ENCODE results near the gene F7. TPM values are rescaled to one million over a fixed set of nuclear protein-coding genes. Genes with fewer than 3 reads are reported as not detected.

The F7 gene
- polyA plus RNA-seq, 3 donors from 2014 or later, result 0.77 TPM; not detected in 2

DNA sequence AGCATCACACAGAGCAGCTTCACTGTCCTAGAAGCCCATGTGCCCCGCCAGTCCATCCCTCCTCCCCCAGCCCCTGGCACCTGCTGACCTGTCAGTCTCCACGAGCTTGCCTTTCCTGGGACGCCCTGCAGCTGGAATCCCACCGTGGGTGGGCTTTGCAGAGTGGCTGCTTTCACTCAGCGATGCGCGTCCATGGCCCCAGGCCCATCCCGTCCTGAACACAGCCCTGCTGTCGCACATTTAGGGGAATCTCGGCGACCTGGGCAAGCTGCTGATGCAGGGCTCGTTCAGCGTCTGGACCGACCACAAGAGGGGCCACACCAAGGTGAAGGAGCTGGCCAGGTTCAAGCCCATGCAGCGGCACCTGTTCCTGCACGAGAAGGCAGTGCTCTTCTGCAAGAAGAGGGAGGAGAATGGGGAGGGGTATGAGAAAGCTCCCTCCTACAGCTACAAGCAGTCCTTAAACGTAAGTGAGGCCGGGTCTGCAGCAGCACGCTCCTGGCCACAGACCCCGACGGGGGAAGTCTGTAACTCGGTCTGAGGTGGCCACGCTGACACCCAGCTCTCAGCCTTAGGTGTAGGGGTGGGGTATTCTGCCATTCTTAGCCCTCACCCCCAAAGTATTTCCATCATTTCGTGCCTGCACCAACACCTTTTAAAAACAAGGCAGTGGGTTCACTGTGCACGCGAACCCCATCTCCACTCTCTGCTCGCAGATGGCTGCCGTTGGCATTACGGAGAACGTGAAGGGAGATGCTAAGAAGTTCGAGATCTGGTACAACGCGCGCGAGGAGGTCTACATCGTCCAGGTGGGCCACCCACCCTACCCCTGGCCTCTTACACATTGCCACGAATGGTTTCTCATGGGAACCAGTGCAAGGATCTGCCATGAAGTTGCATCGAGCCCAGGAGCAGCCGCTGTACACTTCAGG is 18.3 kb upstream of the F7 start:
- DNase-seq, result no peak
- no peaks in the 10 kb centered on the region for H3K4me1 Mint-ChIP-seq
- no peaks in the 10 kb centered on the region for H3K36me3 Mint-ChIP-seq
- H3K9me3 Mint-ChIP-seq, result no peaks in the 10 kb centered on the region
- no peak overlapping the region for H3K4me3 Mint-ChIP-seq
- no peak overlapping the region for H3K27ac Mint-ChIP-seq
- peaks cover 0 to 3% (median 0%) of the 10 kb centered on the region in 3 donors for H3K27me3 Mint-ChIP-seq (ENCODE audit: low read depth in 3 of 3)

- Mint-ChIP-seq H3K27ac (no peak overlapping the region), H3K27me3 (ENCODE audit: low read depth in 3 of 3) (peaks cover 0 to 3% (median 0%) of the 10 kb centered on the region in 3 donors), H3K9me3 (no peaks in the 10 kb centered on the region), H3K36me3 (no peaks in the 10 kb centered on the region), H3K4me3 (no peak overlapping the region), H3K4me1 (no peaks in the 10 kb centered on the region)
- no peak for DNase-seq
Observed at GRCh38 chr13:113087923-113088690, 17.5 kb upstream of the F7 start.

- no peak for DNase-seq
- no peaks in the 10 kb centered on the region for H3K9me3 Mint-ChIP-seq
- no peak overlapping the region for H3K27ac Mint-ChIP-seq
- no peak overlapping the region for H3K4me3 Mint-ChIP-seq
- no peaks in the 10 kb centered on the region for H3K4me1 Mint-ChIP-seq
- H3K27me3 Mint-ChIP-seq (ENCODE audit: low read depth in 3 of 3), result peaks cover 0 to 3% (median 0%) of the 10 kb centered on the region in 3 donors
- H3K36me3 Mint-ChIP-seq, result no peaks in the 10 kb centered on the region
Observed at GRCh38 chr13:113088691-113089020, 16.9 kb upstream of the F7 start.

GRCh38 chr13:113089693-113090414 is 15.7 kb upstream of the F7 start:
- peaks cover 0 to 7% (median 0%) of the 10 kb centered on the region in 3 donors for H3K27me3 Mint-ChIP-seq (ENCODE audit: low read depth in 3 of 3)
- no peak overlapping the region for H3K27ac Mint-ChIP-seq
- no peaks in the 10 kb centered on the region for H3K4me1 Mint-ChIP-seq
- DNase-seq, result no peak
- H3K36me3 Mint-ChIP-seq, result no peaks in the 10 kb centered on the region
- no peak overlapping the region for H3K4me3 Mint-ChIP-seq
- no peaks in the 10 kb centered on the region for H3K9me3 Mint-ChIP-seq

GRCh38 chr13:113090415-113090770 is 15.2 kb upstream of the F7 start:
- DNase-seq, result no peak
- no peaks in the 10 kb centered on the region for H3K9me3 Mint-ChIP-seq
- H3K4me3 Mint-ChIP-seq, result no peak overlapping the region
- H3K36me3 Mint-ChIP-seq, result no peaks in the 10 kb centered on the region
- peaks cover 0 to 8% (median 0%) of the 10 kb centered on the region in 3 donors for H3K27me3 Mint-ChIP-seq (ENCODE audit: low read depth in 3 of 3)
- no peak overlapping the region for H3K27ac Mint-ChIP-seq
- H3K4me1 Mint-ChIP-seq, result no peaks in the 10 kb centered on the region

DNA sequence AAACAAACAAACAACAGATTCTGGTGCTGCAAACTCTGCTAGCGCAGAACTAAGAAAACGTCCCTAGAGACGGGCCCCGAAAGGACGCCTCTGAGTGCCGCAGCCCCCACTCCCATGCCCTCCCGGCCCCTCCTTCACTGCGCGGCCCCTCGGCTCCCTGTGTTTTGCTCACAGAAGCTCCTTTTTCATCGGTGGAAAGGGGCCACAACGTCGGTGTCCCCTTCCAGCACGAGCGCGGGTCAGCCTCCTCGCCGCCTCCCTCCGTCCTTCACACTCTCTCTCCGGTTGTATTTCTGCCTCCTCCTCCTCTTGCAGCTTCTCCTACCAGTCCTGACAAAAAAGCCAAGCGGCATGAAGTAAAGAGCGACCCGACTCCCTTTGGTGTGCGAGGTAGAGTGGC is 14.8 kb upstream of the F7 start:
- H3K27ac Mint-ChIP-seq, result peak overlapping the region in 1 of 6 donors; percentile 62

DNA sequence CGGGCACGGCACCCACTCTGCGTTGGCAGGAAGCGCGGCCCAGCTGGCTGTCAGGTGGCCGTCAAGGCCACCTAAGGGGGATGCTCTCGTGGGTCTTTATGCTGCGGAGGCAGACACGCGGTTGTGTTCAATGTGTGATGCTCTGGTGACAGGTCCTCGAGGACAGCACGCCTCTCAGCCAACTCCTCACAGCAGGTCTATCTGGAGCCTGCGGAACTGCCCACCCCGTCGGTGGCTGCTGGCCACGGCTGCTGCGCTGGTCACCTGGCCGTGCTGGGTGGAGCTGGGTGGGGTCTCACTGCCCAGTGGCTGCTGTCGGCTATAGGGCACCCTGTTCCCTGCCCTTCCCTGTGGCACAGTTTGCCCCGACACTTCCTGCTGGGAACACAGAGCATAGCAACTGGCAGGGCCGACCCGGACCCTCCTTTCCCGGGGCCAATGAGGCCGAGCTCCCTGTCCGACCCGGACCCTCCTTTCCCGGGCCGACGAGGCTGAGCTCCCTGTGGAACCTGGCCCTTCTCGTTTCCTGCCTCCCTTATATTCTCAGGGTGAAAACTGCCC is 14.3 kb upstream of the F7 start:
- H3K36me3 Mint-ChIP-seq, result no peaks in the 10 kb centered on the region
- H3K4me1 Mint-ChIP-seq, result no peaks in the 10 kb centered on the region
- DNase-seq, result no peak
- H3K9me3 Mint-ChIP-seq, result no peaks in the 10 kb centered on the region
- H3K27me3 Mint-ChIP-seq (ENCODE audit: low read depth in 3 of 3), result peaks cover 0 to 8% (median 0%) of the 10 kb centered on the region in 3 donors
- H3K4me3 Mint-ChIP-seq, result no peak overlapping the region
- peak overlapping the region in 1 of 6 donors; percentile 62 for H3K27ac Mint-ChIP-seq

More for the DNA sequence above, 14.8 kb upstream of the F7 start:
- Mint-ChIP-seq H3K36me3 (no peaks in the 10 kb centered on the region), H3K4me1 (no peaks in the 10 kb centered on the region), H3K4me3 (no peak overlapping the region), H3K9me3 (no peaks in the 10 kb centered on the region), H3K27me3 (ENCODE audit: low read depth in 3 of 3) (peaks cover 0 to 8% (median 0%) of the 10 kb centered on the region in 3 donors)
- DNase-seq, result no peak

- Mint-ChIP-seq H3K27me3 (ENCODE audit: low read depth in 3 of 3) (peaks cover 0 to 5% (median 0%) of the 10 kb centered on the region in 3 donors), H3K36me3 (no peaks in the 10 kb centered on the region), H3K4me3 (no peak overlapping the region), H3K27ac (no peak overlapping the region), H3K9me3 (no peaks in the 10 kb centered on the region), H3K4me1 (no peaks in the 10 kb centered on the region)
- no peak for DNase-seq
Observed at GRCh38 chr13:113091891-113092775, 13.5 kb upstream of the F7 start.

DNA sequence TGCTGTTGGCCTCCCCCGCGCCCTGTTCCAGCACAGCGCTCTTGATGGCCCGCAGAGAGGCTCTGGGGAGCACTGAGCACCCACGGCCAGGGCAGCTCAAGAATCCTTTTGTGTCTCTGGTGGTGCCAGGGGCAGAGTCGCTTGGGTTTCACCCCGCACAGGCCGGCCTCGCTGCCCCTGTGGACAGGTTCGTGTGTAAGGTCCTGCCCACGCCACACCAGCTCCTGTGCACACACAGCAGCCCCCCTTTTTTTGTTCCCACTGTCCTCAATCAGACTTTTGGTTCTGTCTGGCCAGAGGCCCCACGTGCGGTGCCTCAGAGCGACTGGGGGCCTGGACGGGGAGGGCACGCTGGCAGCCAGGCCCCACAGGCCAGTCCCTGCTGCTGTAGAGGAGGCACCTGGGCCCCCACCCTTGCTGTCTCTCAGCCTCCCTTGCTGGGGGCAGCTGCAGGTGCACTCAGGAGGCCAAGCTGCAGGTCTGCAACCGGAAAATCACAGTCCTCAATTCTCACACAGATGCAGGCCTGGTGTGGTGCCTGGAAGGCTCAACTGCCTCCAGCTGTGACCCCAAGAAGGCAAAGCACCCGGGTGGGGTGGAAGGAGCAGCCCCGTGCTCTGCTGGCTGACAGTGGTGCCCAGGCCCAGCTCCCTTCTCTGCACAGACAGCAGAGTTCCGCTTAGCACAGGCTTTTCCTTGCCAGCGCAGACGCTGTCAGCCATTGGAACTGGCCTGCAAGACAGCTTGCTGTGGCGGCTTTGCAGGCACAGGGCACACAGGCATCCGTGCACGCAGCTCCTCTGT is 12.6 kb upstream of the F7 start:
- H3K4me1 Mint-ChIP-seq, result no peaks in the 10 kb centered on the region
- no peak for DNase-seq
- H3K4me3 Mint-ChIP-seq, result no peak overlapping the region
- no peaks in the 10 kb centered on the region for H3K36me3 Mint-ChIP-seq
- H3K27ac Mint-ChIP-seq, result no peak overlapping the region
- H3K27me3 Mint-ChIP-seq (ENCODE audit: low read depth in 3 of 3), result peaks cover 0 to 6% (median 2%) of the 10 kb centered on the region in 3 donors
- H3K9me3 Mint-ChIP-seq, result no peaks in the 10 kb centered on the region

DNA sequence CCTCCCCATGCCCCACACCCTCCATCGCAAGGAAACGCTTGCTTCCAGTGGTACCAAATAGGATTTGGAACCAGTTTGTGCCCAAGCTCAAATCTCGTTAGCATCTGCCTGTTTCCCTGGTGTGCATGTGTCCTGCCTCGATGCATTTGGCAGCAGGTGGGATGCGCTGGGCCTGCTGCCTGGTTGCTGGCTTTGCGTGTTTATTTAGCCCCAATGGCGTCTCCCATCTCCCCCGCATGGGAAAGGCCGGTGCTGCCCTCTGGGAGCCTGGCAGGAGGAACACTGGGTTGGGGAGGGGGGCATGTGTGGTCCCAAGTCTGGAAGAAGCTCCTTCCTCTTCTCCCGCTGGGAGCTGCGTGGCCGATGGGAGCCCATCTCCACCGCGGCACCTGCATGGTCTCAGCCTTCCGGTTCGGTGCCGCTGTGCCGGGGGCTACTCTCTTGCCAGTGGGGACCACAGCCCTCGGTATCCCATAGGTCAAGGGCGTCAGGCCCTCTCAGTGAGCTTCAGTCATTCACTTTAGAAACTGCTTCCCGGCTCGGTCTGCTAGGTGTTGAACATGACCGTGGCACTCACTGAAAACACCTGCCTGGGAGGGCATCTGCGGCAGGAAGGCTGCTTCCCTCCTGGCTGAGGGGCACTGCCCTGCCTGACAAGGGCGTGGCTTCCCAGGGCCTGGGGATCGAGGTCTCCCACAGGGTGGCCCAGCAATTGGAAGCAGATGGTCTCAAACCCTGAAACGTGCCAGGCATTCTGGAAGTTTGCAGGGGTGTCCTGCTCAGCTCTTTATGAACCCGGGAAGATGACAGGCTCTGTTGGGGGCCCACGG is 11.8 kb upstream of the F7 start:
- no peaks in the 10 kb centered on the region for H3K4me1 Mint-ChIP-seq
- H3K9me3 Mint-ChIP-seq, result no peaks in the 10 kb centered on the region
- H3K4me3 Mint-ChIP-seq, result no peak overlapping the region
- no peaks in the 10 kb centered on the region for H3K36me3 Mint-ChIP-seq
- peaks cover 0 to 7% (median 2%) of the 10 kb centered on the region in 3 donors for H3K27me3 Mint-ChIP-seq (ENCODE audit: low read depth in 3 of 3)
- peak overlapping the region in 1 of 6 donors; percentile 55 for H3K27ac Mint-ChIP-seq
- no peak for DNase-seq

DNA sequence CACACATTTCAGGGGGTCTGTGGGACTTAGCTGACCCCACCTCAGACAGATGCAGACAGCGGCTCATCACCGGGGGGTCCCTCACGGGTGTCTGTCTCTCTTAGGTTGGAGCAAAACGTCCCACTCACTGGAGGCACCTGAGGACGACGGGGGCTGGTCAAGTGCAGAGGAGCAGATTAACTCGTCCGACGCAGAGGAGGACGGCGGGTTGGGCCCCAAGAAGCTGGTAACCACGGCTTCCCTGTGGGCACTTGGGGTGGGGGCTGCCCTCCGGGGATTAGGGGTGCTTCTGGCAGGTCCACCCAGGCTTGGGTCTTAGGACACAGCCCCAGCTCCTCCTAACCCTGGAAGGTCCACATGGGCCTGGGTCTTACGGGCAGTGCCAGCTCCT is 11.2 kb upstream of the F7 start:
- Mint-ChIP-seq H3K27me3 (ENCODE audit: low read depth in 3 of 3) (peaks cover 0 to 7% (median 2%) of the 10 kb centered on the region in 3 donors), H3K36me3 (no peaks in the 10 kb centered on the region), H3K27ac (no peak overlapping the region), H3K4me3 (no peak overlapping the region), H3K9me3 (no peaks in the 10 kb centered on the region), H3K4me1 (no peaks in the 10 kb centered on the region)
- DNase-seq, result no peak
